Stomach (tissue), 4 donors: ENCODE data around the gene PABPC1L2B.

Experiments
- CTCF ChIP-seq, 7 experiments: fragments of 450-650 bp in 4 of 7; fragments of 200-600 bp in 3 of 7; sonication (generic) in 3 of 7; IDR thresholded peaks; one replicate each; pipeline ENCODE4 v1.5.1; 2016 to 2019; ENCODE audit warnings: antibody characterized with exemption in 7 of 7, control low read depth in 2 of 7, mild to moderate bottlenecking in 1 of 7
- EP300 ChIP-seq: sonication (generic); formaldehyde crosslinking; IDR thresholded peaks from one replicate; pipeline ENCODE4 v1.6.1; 2017; ENCODE audit warnings: antibody characterized with exemption
- POLR2AphosphoS5 ChIP-seq, 3 donors: sonication (generic); formaldehyde crosslinking; IDR thresholded peaks; one replicate each; pipeline ENCODE4 v1.6.1; 2016; ENCODE audit warnings: antibody characterized with exemption in 3 of 3

GRCh38 chrX:73021361-73022092 lies 18.8 kb downstream of the PABPC1L2B start:
- TF ChIP-seq EP300 (no peak), CTCF (IDR thresholded peaks at IDR 0.05) (no peak), POLR2AphosphoS5 (IDR thresholded peaks at IDR 0.05) (no peak)
